ENCODE measurements around the gene UBQLN4.

Gene UBQLN4

DNA sequence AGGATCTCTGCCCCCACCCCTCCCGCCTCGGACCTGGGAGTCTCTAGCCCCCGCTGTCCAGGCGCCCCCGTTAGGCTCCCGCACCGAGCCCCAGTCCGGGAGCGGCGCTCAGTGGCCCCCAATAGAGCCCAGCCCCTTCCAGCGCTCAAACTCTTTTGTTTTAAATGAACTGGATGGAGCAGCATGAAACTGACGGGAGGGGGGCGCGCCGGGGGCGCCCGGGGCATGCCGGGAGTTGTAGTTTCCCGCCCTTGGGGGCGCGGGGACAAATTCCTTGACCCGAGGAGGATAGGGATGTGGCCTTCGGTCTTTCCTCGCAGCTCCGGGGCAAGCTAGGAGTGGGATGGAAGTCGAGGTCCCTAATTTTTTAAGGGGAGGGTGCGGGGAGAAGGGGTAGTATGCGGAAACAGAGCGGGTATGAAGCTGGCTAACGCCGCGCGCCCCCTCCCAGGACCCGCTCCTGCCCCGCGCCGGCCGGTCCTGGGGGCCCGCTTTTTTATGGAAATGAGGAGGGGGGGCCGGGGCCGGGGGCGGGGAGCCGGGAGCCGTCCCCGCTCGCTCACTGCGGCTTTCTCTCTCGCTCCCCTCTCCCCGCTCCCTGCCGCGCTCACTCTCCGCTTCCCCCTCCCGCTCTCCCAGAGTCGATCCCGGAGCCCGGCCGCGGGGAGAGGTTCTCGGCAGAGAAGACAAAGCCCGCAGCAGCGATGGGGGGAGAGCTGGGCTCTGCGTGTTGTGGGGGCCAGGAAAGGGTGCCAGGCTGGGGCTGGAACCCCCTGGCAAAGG lies 28.9 kb upstream of the UBQLN4 start, which contains the start of gene MEX3A (continued):
- TF ChIP-seq ATF2 (tag by site-specific recombination; IDR thresholded peaks at IDR 0.05; ENCODE audit: low read depth): no peak
- peak; percentile 81 for TF ChIP-seq KLF9 (tag by site-specific recombination; IDR thresholded peaks at IDR 0.05; ENCODE audit: low read depth)
- TF ChIP-seq ZNF596 (tag by site-specific recombination; IDR thresholded peaks at IDR 0.05): peak; percentile 67; the same call in 1 of the 2 replicates

- H3K36me3 ChIP-seq (ENCODE audit: control insufficient read depth in 2 of 2, insufficient read depth in 1 of 2, low read length in 2 of 2): peaks cover 0 to 13% of the 10 kb centered on the region in 2 experiments; a peak in 1 of 3 replicates
- peak overlapping the region; percentile 77 for H3K4me3 ChIP-seq (ENCODE audit: low read depth, low read length)
- CTCF ChIA-PET: interaction anchor here (0.6 to 1.7 kb wide), 4 partner anchors 9 to 177 kb away, joined by 3 to 8 read pairs (median 5); no protein-coding TSS in a partner anchor
- peak overlapping the region; percentile 64; the same call in 1 of the 2 replicates for H3K27ac ChIP-seq (ENCODE audit: extremely low read depth, low read depth, low read length)
- H3K9me3 ChIP-seq (ENCODE audit: control insufficient read depth, insufficient read depth, low read depth, low read length): no peaks in the 10 kb centered on the region
- H3K4me1 ChIP-seq (ENCODE audit: control insufficient read depth, insufficient read depth, low read length): peaks cover 3% of the 10 kb centered on the region; the same call in 1 of the 2 replicates
- POLR2A ChIA-PET: interaction anchor here (0.7 to 1.1 kb wide), 2 partner anchors 101 to 131 kb away, joined by 3 to 4 read pairs; partner anchors contain the start of gene PMF1
- TF ChIP-seq KLF7 (tag by site-specific recombination; IDR thresholded peaks at IDR 0.05; ENCODE audit: borderline replicate concordance) (no peak), ZNF776 (tag by site-specific recombination; IDR thresholded peaks at IDR 0.05; ENCODE audit: borderline replicate concordance) (no peak), ZNF112 (tag by site-specific recombination; IDR thresholded peaks at IDR 0.05) (no peak), ZNF707 (tag by site-specific recombination; IDR thresholded peaks at IDR 0.05) (no peak), ZBTB6 (tag by site-specific recombination; IDR thresholded peaks at IDR 0.05) (no peak), SP3 (tag by site-specific recombination; IDR thresholded peaks at IDR 0.05) (no peak), ZNF16 (tag by site-specific recombination; IDR thresholded peaks at IDR 0.05; ENCODE audit: low read depth) (no peak), ZNF335 (tag by site-specific recombination; conservative IDR thresholded peaks at IDR 0.05) (no peak), BCL11A (tag by site-specific recombination; IDR thresholded peaks at IDR 0.05; ENCODE audit: low read depth) (no peak), IKZF3 (tag by site-specific recombination; IDR thresholded peaks at IDR 0.05) (peak; percentile 16; the same call in 1 of the 2 replicates), ZNF169 (tag by site-specific recombination; IDR thresholded peaks at IDR 0.05) (no peak), ZNF701 (tag by site-specific recombination; IDR thresholded peaks at IDR 0.05) (no peak), RBAK (tag by site-specific recombination; IDR thresholded peaks at IDR 0.05) (no peak), KLF1 (tag by site-specific recombination; IDR thresholded peaks at IDR 0.05) (no peak), ZNF121 (tag by site-specific recombination; IDR thresholded peaks at IDR 0.05) (no peak), ZNF623 (tag by site-specific recombination; IDR thresholded peaks at IDR 0.05) (no peak), HOXA7 (CRISPR knock-in tag; IDR thresholded peaks at IDR 0.05; ENCODE audit: borderline replicate concordance) (no peak), ZNF596 (tag by site-specific recombination; IDR thresholded peaks at IDR 0.05) (peak; percentile 68), GLIS2 (tag by site-specific recombination; IDR thresholded peaks at IDR 0.05) (no peak), ZNF580 (tag by site-specific recombination; IDR thresholded peaks at IDR 0.05) (no peak), ZNF132 (tag by site-specific recombination; IDR thresholded peaks at IDR 0.05; ENCODE audit: borderline replicate concordance) (no peak), ZBTB48 (tag by site-specific recombination; IDR thresholded peaks at IDR 0.05) (no peak), ZNF585B (tag by site-specific recombination; IDR thresholded peaks at IDR 0.05) (no peak), ZSCAN30 (tag by site-specific recombination; IDR thresholded peaks at IDR 0.05) (no peak)
- TF ChIP-seq, protein P1, sequence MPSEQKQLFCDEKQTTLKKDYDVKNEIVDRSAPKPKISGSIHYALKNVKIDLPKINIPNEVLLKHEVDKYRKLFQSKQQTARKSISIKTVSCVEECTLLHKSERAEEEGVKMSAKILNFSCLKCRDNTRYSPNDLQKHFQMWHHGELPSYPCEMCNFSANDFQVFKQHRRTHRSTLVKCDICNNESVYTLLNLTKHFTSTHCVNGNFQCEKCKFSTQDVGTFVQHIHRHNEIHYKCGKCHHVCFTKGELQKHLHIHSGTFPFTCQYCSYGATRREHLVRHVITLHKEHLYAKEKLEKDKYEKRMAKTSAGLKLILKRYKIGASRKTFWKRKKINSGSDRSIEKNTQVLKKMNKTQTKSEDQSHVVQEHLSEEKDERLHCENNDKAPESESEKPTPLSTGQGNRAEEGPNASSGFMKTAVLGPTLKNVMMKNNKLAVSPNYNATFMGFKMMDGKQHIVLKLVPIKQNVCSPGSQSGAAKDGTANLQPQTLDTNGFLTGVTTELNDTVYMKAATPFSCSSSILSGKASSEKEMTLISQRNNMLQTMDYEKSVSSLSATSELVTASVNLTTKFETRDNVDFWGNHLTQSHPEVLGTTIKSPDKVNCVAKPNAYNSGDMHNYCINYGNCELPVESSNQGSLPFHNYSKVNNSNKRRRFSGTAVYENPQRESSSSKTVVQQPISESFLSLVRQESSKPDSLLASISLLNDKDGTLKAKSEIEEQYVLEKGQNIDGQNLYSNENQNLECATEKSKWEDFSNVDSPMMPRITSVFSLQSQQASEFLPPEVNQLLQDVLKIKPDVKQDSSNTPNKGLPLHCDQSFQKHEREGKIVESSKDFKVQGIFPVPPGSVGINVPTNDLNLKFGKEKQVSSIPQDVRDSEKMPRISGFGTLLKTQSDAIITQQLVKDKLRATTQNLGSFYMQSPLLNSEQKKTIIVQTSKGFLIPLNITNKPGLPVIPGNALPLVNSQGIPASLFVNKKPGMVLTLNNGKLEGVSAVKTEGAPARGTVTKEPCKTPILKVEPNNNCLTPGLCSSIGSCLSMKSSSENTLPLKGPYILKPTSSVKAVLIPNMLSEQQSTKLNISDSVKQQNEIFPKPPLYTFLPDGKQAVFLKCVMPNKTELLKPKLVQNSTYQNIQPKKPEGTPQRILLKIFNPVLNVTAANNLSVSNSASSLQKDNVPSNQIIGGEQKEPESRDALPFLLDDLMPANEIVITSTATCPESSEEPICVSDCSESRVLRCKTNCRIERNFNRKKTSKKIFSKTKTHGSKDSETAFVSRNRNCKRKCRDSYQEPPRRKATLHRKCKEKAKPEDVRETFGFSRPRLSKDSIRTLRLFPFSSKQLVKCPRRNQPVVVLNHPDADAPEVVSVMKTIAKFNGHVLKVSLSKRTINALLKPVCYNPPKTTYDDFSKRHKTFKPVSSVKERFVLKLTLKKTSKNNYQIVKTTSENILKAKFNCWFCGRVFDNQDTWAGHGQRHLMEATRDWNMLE (tag by site-specific recombination; conservative IDR thresholded peaks at IDR 0.05; ENCODE audit: low read depth): no peak
These were observed 28.3 kb upstream of the UBQLN4 start for GRCh38 chr1:156081917-156082308.
